Endodermal cell (in vitro differentiated cells): ENCODE data around the gene ADGRL4. TPM values are rescaled to one million over a fixed set of nuclear protein-coding genes. Genes with fewer than 3 reads are reported as not detected.

Experiments used
- DNase-seq: peaks from one replicate; pipeline ENCODE4 v3.0.0-alpha.2; 2017
- H3K27ac ChIP-seq: 2 replicates; pipeline ENCODE4 v1.5.1; 2013; ENCODE audit warnings: mild to moderate bottlenecking, low read depth, low read length, moderate library complexity
- H3K27me3 ChIP-seq: 2 replicates; pipeline ENCODE4 v1.6.1; 2013; ENCODE audit warnings: mild to moderate bottlenecking, low read length, moderate library complexity; ENCODE audit not compliant: insufficient read depth, control insufficient read depth, poor library complexity, severe bottlenecking
- H3K36me3 ChIP-seq: 2 replicates; pipeline ENCODE4 v1.7.0; 2013; ENCODE audit warnings: mild to moderate bottlenecking, low read length, moderate library complexity; ENCODE audit not compliant: control insufficient read depth, insufficient read depth
- H3K4me1 ChIP-seq: one replicate; pipeline ENCODE4 v1.7.0; 2013; ENCODE audit warnings: low read length; ENCODE audit not compliant: control insufficient read depth, insufficient read depth
- H3K4me3 ChIP-seq: 2 replicates; pipeline ENCODE4 v1.5.1; 2013; ENCODE audit warnings: mild to moderate bottlenecking, low read length, moderate library complexity
- H3K9ac ChIP-seq: 2 replicates; pipeline ENCODE4 v1.6.1; 2013; ENCODE audit warnings: mild to moderate bottlenecking, low read length, moderate library complexity; ENCODE audit not compliant: poor library complexity, severe bottlenecking; ENCODE audit errors: extremely low read depth
- H3K9me3 ChIP-seq: 2 replicates; pipeline ENCODE4 v1.6.1; 2013; ENCODE audit warnings: mild to moderate bottlenecking, low read length, moderate library complexity; ENCODE audit not compliant: control insufficient read depth
- H3K27ac Mint-ChIP-seq: 2 replicates; pipeline ENCODE4 v1.8.0; 2020; ENCODE audit warnings: mixed read lengths
- H3K27me3 Mint-ChIP-seq: 2 replicates; pipeline ENCODE4 v1.8.0; 2021; ENCODE audit warnings: mild to moderate bottlenecking, mixed read lengths; ENCODE audit not compliant: insufficient read depth
- H3K36me3 Mint-ChIP-seq: 2 replicates; pipeline ENCODE4 v1.8.0; 2020; ENCODE audit warnings: low read depth, mixed read lengths
- H3K4me1 Mint-ChIP-seq: 2 replicates; pipeline ENCODE4 v1.8.0; 2020; ENCODE audit warnings: mixed read lengths
- H3K4me3 Mint-ChIP-seq: 2 replicates; pipeline ENCODE4 v1.8.0; 2020; ENCODE audit warnings: mild to moderate bottlenecking, moderate library complexity, mixed read lengths
- H3K9me3 Mint-ChIP-seq: 2 replicates; pipeline ENCODE4 v1.8.0; 2020; ENCODE audit warnings: mild to moderate bottlenecking, mixed read lengths
- CTCF ChIP-seq: fragments of 200-600 bp; sonication (generic); conservative IDR thresholded peaks from 2 replicates; pipeline ENCODE4 v1.5.0; 2021; ENCODE audit warnings: antibody characterized with exemption, mild to moderate bottlenecking
- WGBS, 2 experiments: methylation state at CpG; one replicate each; pipeline versions ENCODE4 v1.1.5 to v1.1.7; 2013; ENCODE audit warnings: missing lambda C conversion rate in 2 of 2, mixed read lengths in 1 of 2; ENCODE audit not compliant: insufficient coverage in 1 of 2, insufficient read length in 1 of 2; 5-methylcytosine and 5-hydroxymethylcytosine counted together
- total RNA-seq, 2 donors: library from RNA; stranded (reverse); fragmentation: NEBNext Ultra II Directional in 1 of 2; extraction: Animal tissue kit (Norgen Biotek cat#: 25700) in 1 of 2; gene quantifications; 2 replicates in 1 of 2; 3 replicates in 1 of 2; pipeline ENCODE4 v1.2.1, GENCODE V29; 2021

ADGRL4 gene
- total RNA-seq, 2 donors from 2014 or later, result 0.44 TPM

GRCh38 chr1:78871249-78871648, 135.3 kb downstream of the ADGRL4 start:
- DNase-seq, result no peak
- H3K4me1 Mint-ChIP-seq, result no peaks in the 10 kb centered on the region
- no peak overlapping the region for H3K4me3 ChIP-seq
- no peaks in the 10 kb centered on the region for H3K4me1 ChIP-seq
- H3K27me3 Mint-ChIP-seq, result no peaks in the 10 kb centered on the region
- no peak overlapping the region for H3K27ac Mint-ChIP-seq
- H3K36me3 ChIP-seq, result no peaks in the 10 kb centered on the region
- H3K9ac ChIP-seq, result no peak overlapping the region
- H3K9me3 ChIP-seq, result peaks cover 13% of the 10 kb centered on the region
- no peak overlapping the region for H3K27ac ChIP-seq
- 83 to 89% methylated on average over 1 of the region's 1 CpG for WGBS, 2 experiments
- H3K36me3 Mint-ChIP-seq, result no peaks in the 10 kb centered on the region
- H3K9me3 Mint-ChIP-seq, result peaks cover 13% of the 10 kb centered on the region
- H3K4me3 Mint-ChIP-seq, result no peak overlapping the region
- no peaks in the 10 kb centered on the region for H3K27me3 ChIP-seq
- no peak for TF ChIP-seq CTCF

- H3K36me3 ChIP-seq, result no peaks in the 10 kb centered on the region
- peaks cover 13% of the 10 kb centered on the region for H3K9me3 ChIP-seq
- Mint-ChIP-seq H3K27me3 (no peaks in the 10 kb centered on the region), H3K27ac (no peak overlapping the region), H3K36me3 (no peaks in the 10 kb centered on the region), H3K9me3 (peaks cover 13% of the 10 kb centered on the region), H3K4me1 (no peaks in the 10 kb centered on the region), H3K4me3 (no peak overlapping the region)
- no CpG with 5 or more reads among the region's 2 CpGs for WGBS, 2 experiments
- no peak for TF ChIP-seq CTCF
- H3K4me1 ChIP-seq, result no peaks in the 10 kb centered on the region
- H3K4me3 ChIP-seq, result no peak overlapping the region
- no peak overlapping the region for H3K9ac ChIP-seq
- no peak for DNase-seq
- no peak overlapping the region for H3K27ac ChIP-seq
- H3K27me3 ChIP-seq, result no peaks in the 10 kb centered on the region
Measured at GRCh38 chr1:78869136-78869535, 137.4 kb downstream of the ADGRL4 start.

GRCh38 chr1:78864175-78864574, 142.4 kb downstream of the ADGRL4 start:
- H3K9ac ChIP-seq, result no peak overlapping the region
- TF ChIP-seq CTCF, result no peak
- no peak overlapping the region for H3K4me3 Mint-ChIP-seq
- H3K36me3 ChIP-seq, result no peaks in the 10 kb centered on the region
- H3K4me3 ChIP-seq, result no peak overlapping the region
- 87% methylated on average over 2 of the region's 2 CpGs; no CpG with 5 or more reads in 1 of the 2 experiments for WGBS, 2 experiments
- H3K27me3 Mint-ChIP-seq, result no peaks in the 10 kb centered on the region
- no peaks in the 10 kb centered on the region for H3K4me1 ChIP-seq
- DNase-seq, result no peak
- H3K27ac Mint-ChIP-seq, result no peak overlapping the region
- no peaks in the 10 kb centered on the region for H3K9me3 ChIP-seq
- no peaks in the 10 kb centered on the region for H3K36me3 Mint-ChIP-seq
- H3K4me1 Mint-ChIP-seq, result no peaks in the 10 kb centered on the region
- no peaks in the 10 kb centered on the region for H3K9me3 Mint-ChIP-seq
- H3K27ac ChIP-seq, result no peak overlapping the region
- no peaks in the 10 kb centered on the region for H3K27me3 ChIP-seq
